Measurements from ENCODE around the gene SOAT1. TPM values are rescaled to one million over a fixed set of nuclear protein-coding genes. Genes with fewer than 3 reads are reported as not detected.

The SOAT1 gene
- total RNA-seq, 1 experiment from 2014 or later: 7.5 TPM

- H3K79me2 ChIP-seq (ENCODE audit: insufficient read depth, low read length): no peaks in the 10 kb centered on the region
- WGBS (ENCODE audit: extremely low coverage, insufficient read length, low lambda C conversion rate): no CpG with 5 or more reads among the region's 3 CpGs
These were observed 16.7 kb downstream of the SOAT1 start for GRCh38 chr1:179310291-179310690.

More at GRCh38 chr1:179310291-179310690, 16.7 kb downstream of the SOAT1 start:
- Histone ChIP-seq H3K27ac (ENCODE audit: insufficient read length, low read depth, low read length) (no peak overlapping the region), H3K9ac (ENCODE audit: extremely low read depth, insufficient read length, low read length) (no peak overlapping the region), H2AK5ac (ENCODE audit: insufficient read length, low read length) (no peak overlapping the region), H3K4me2 (ENCODE audit: insufficient read depth, insufficient read length, low read length) (no peak overlapping the region), H4K5ac (ENCODE audit: insufficient read length, low read depth, low read length) (no peak overlapping the region), H3K4me1 (ENCODE audit: insufficient read depth, low read length) (no peaks in the 10 kb centered on the region), H4K20me1 (ENCODE audit: control insufficient read depth, insufficient read depth, insufficient read length) (no peaks in the 10 kb centered on the region), H3K18ac (ENCODE audit: insufficient read length, low read depth, low read length) (no peak overlapping the region), H3T11ph (ENCODE audit: low read length) (no peak overlapping the region), H2BK15ac (ENCODE audit: low read depth, low read length) (no peak overlapping the region), H2BK5ac (ENCODE audit: insufficient read length, low read length) (no peak overlapping the region), H4K8ac (replicated peaks; ENCODE audit: insufficient read length, low read depth, low read length) (no peak overlapping the region), H3K14ac (ENCODE audit: insufficient read depth, low read length) (no peak overlapping the region), H2BK12ac (ENCODE audit: insufficient read length, low read depth, low read length) (no peak overlapping the region), H3K27me3 (ENCODE audit: insufficient read depth, low read length) (no peaks in the 10 kb centered on the region), H3K9me3 (ENCODE audit: control insufficient read depth, low read depth, low read length) (no peaks in the 10 kb centered on the region), H2BK120ac (ENCODE audit: low read depth, low read length, poor library complexity, severe bottlenecking) (no peak overlapping the region), H3K56ac (ENCODE audit: insufficient read length, low read depth, low read length) (no peak overlapping the region), H4K91ac (ENCODE audit: insufficient read length, low read depth, low read length) (no peak overlapping the region), H3K23me2 (ENCODE audit: insufficient read length, low read depth, low read length, poor library complexity, severe bottlenecking) (no peaks in the 10 kb centered on the region), H2BK20ac (ENCODE audit: low read depth, low read length, poor library complexity, severe bottlenecking) (no peak overlapping the region), H2AFZ (ENCODE audit: low read length) (no peak overlapping the region), H3K79me1 (ENCODE audit: insufficient read depth, low read depth, low read length, poor library complexity, severe bottlenecking) (no peaks in the 10 kb centered on the region), H3K23ac (ENCODE audit: insufficient read length, low read depth, low read length) (no peak overlapping the region), H3K4ac (ENCODE audit: low read depth, low read length) (no peak overlapping the region)
- H3K9me3 Mint-ChIP-seq: no peaks in the 10 kb centered on the region
- DNase-seq: no peak
- no peak overlapping the region for H3K27ac Mint-ChIP-seq
- no peaks in the 10 kb centered on the region for H3K27me3 Mint-ChIP-seq (ENCODE audit: low read depth)
- no peak for TF ChIP-seq CTCF (conservative IDR thresholded peaks at IDR 0.05)
- no peak overlapping the region for H3K4me3 Mint-ChIP-seq
- no peaks in the 10 kb centered on the region for H3K4me1 Mint-ChIP-seq
- no peaks in the 10 kb centered on the region for H3K36me3 Mint-ChIP-seq (ENCODE audit: insufficient read depth in 1 of 3, low read depth in 3 of 3)

Measured in H9 (cell line).